DOHH2 (cell line): ENCODE results near the gene MAF.

Experiments
- H3F3A ChIP-seq: fragments of 200-600 bp; sonication (generic), shearing (Covaris generic); 2 replicates; pipeline ENCODE4 v1.6.0; 2016; ENCODE audit warnings: antibody characterized with exemption, mild to moderate bottlenecking; ENCODE audit not compliant: control insufficient read depth, insufficient read depth
- H3K27ac ChIP-seq: fragments of 200-600 bp; sonication (generic); 2 replicates; pipeline ENCODE4 v1.5.1; 2014; ENCODE audit warnings: low read depth, mild to moderate bottlenecking, low read length, moderate library complexity
- H3K27me3 ChIP-seq: fragments of 200-600 bp; sonication (generic); 2 replicates; pipeline ENCODE4 v1.6.1; 2014; ENCODE audit warnings: mild to moderate bottlenecking, low read length, mixed read lengths; ENCODE audit not compliant: control insufficient read depth
- H3K36me3 ChIP-seq: fragments of 200-600 bp; sonication (generic); 2 replicates; pipeline ENCODE4 v1.6.1; 2014; ENCODE audit warnings: mild to moderate bottlenecking, low read length, moderate library complexity, mixed read lengths; ENCODE audit not compliant: control insufficient read depth
- H3K4me1 ChIP-seq: fragments of 200-600 bp; sonication (generic); 2 replicates; pipeline ENCODE4 v1.6.1; 2014; ENCODE audit warnings: mild to moderate bottlenecking, low read length, mixed read lengths; ENCODE audit not compliant: control insufficient read depth
- H3K4me2 ChIP-seq: fragments of 200-600 bp; sonication (generic); 2 replicates; pipeline ENCODE4 v1.6.0; 2014; ENCODE audit warnings: mild to moderate bottlenecking, low read length, moderate library complexity
- H3K4me3 ChIP-seq: fragments of 200-600 bp; sonication (generic); 2 replicates; pipeline ENCODE4 v1.5.1; 2014; ENCODE audit warnings: mild to moderate bottlenecking, low read length, mixed read lengths
- H3K79me2 ChIP-seq: fragments of 200-600 bp; sonication (generic); 2 replicates; pipeline ENCODE4 v1.6.1; 2014; ENCODE audit warnings: mild to moderate bottlenecking, low read length, mixed read lengths; ENCODE audit not compliant: control insufficient read depth
- H3K9me2 ChIP-seq: fragments of 200-600 bp; sonication (generic); replicated peaks from 2 replicates; pipeline ENCODE4 v1.6.1; 2014; ENCODE audit warnings: mild to moderate bottlenecking, low read length, mixed read lengths; ENCODE audit not compliant: control insufficient read depth
- H3K9me3 ChIP-seq: fragments of 200-600 bp; sonication (generic); 2 replicates; pipeline ENCODE4 v1.6.1; 2014; ENCODE audit warnings: antibody characterized with exemption, low read length, mixed read lengths; ENCODE audit not compliant: control insufficient read depth, insufficient read depth
- H4K20me1 ChIP-seq: fragments of 200-600 bp; sonication (generic); 2 replicates; pipeline ENCODE4 v1.6.0; 2014; ENCODE audit warnings: low read depth, mild to moderate bottlenecking, antibody characterized with exemption, low read length, moderate library complexity; ENCODE audit not compliant: control insufficient read depth, insufficient read depth
- EZH2phosphoT487 ChIP-seq: fragments of 200-600 bp; sonication (generic); IDR thresholded peaks from 2 replicates; pipeline ENCODE4 v1.6.1; 2017; ENCODE audit warnings: borderline replicate concordance, mild to moderate bottlenecking, antibody characterized with exemption, low read length, moderate library complexity, mixed read lengths
- TF ChIP-seq, protein P1 (sequence below): fragments of 200-600 bp; sonication (generic); IDR thresholded peaks from one replicate; pipeline ENCODE4 v1.5.1; 2014; ENCODE audit warnings: antibody characterized with exemption, mild to moderate bottlenecking, low read depth, low read length; ENCODE audit not compliant: poor library complexity, severe bottlenecking

The MAF gene

DNA sequence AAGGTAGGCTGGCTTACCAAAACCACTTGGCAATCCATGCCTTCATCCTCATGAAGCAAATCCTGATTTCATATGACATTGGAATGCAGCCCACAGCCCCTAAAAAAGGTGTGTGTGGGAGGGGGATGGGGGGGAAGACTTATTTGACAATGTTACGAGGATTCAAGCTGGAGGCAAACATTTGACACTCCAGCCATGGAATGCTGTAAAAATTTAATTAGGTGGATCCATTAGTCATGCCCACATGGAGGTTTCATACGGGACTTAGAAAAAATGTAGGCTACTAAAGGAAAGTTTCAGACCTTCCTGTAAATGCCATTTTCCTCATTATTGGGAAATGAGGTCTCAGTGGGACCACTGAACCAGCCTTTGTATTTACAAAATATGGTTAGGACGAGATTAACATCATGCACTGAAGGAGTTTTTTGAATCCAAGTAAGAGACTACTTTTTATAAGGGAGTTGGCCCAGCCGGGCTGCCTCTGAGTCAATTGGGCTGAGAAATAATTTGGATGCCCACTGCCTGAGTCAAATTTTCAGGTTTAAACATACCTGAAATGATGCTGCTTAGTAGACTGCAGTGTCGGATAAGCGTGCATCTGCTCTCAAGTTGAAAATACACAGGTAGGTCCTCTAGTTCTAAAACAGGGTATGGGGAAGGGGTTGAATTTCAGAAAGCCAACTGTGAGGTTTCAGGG is 44.6 kb upstream of the MAF start:
- H3K27ac ChIP-seq: no peak overlapping the region

DNA sequence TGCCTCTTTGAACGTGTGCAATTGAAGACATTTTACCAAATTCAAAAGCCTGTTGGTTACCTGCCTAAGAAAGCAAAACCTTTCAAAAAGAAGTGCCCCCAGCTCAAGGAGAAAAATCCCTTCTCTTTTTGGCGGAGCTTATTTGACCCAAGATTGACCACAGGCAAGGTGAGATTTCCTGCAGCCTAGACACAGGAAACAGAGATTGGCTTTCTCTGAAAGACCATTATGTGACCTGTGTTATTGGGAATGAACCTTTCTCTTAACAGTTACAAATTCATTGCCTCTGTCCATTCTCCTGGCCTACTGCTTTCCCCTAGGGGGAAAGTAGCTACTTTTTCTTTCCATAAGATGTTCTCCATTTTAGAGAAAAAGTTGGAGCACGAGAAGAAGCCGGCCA is 42.1 kb upstream of the MAF start:
- H3K9me2 ChIP-seq: no peaks in the 10 kb centered on the region
- no peaks in the 10 kb centered on the region for H3F3A ChIP-seq
- no peaks in the 10 kb centered on the region for H3K27me3 ChIP-seq
- no peaks in the 10 kb centered on the region for H3K4me1 ChIP-seq
- H3K4me3 ChIP-seq: no peak overlapping the region
- TF ChIP-seq, protein P1, sequence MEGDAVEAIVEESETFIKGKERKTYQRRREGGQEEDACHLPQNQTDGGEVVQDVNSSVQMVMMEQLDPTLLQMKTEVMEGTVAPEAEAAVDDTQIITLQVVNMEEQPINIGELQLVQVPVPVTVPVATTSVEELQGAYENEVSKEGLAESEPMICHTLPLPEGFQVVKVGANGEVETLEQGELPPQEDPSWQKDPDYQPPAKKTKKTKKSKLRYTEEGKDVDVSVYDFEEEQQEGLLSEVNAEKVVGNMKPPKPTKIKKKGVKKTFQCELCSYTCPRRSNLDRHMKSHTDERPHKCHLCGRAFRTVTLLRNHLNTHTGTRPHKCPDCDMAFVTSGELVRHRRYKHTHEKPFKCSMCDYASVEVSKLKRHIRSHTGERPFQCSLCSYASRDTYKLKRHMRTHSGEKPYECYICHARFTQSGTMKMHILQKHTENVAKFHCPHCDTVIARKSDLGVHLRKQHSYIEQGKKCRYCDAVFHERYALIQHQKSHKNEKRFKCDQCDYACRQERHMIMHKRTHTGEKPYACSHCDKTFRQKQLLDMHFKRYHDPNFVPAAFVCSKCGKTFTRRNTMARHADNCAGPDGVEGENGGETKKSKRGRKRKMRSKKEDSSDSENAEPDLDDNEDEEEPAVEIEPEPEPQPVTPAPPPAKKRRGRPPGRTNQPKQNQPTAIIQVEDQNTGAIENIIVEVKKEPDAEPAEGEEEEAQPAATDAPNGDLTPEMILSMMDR: no peak
- no peak for TF ChIP-seq EZH2phosphoT487
- no peaks in the 10 kb centered on the region for H3K9me3 ChIP-seq
- no peaks in the 10 kb centered on the region for H3K36me3 ChIP-seq
- H4K20me1 ChIP-seq: no peaks in the 10 kb centered on the region
- no peak overlapping the region for H3K27ac ChIP-seq
- no peaks in the 10 kb centered on the region for H3K79me2 ChIP-seq
- H3K4me2 ChIP-seq: no peak overlapping the region

More for the DNA sequence above, 44.6 kb upstream of the MAF start:
- Histone ChIP-seq H3K9me3 (no peaks in the 10 kb centered on the region), H3F3A (no peaks in the 10 kb centered on the region), H3K36me3 (no peaks in the 10 kb centered on the region), H4K20me1 (no peaks in the 10 kb centered on the region), H3K4me3 (no peak overlapping the region), H3K27me3 (no peaks in the 10 kb centered on the region), H3K79me2 (no peaks in the 10 kb centered on the region), H3K4me2 (no peak overlapping the region), H3K9me2 (no peaks in the 10 kb centered on the region), H3K4me1 (no peaks in the 10 kb centered on the region)
- no peak for TF ChIP-seq EZH2phosphoT487
- TF ChIP-seq, protein P1: no peak

DNA sequence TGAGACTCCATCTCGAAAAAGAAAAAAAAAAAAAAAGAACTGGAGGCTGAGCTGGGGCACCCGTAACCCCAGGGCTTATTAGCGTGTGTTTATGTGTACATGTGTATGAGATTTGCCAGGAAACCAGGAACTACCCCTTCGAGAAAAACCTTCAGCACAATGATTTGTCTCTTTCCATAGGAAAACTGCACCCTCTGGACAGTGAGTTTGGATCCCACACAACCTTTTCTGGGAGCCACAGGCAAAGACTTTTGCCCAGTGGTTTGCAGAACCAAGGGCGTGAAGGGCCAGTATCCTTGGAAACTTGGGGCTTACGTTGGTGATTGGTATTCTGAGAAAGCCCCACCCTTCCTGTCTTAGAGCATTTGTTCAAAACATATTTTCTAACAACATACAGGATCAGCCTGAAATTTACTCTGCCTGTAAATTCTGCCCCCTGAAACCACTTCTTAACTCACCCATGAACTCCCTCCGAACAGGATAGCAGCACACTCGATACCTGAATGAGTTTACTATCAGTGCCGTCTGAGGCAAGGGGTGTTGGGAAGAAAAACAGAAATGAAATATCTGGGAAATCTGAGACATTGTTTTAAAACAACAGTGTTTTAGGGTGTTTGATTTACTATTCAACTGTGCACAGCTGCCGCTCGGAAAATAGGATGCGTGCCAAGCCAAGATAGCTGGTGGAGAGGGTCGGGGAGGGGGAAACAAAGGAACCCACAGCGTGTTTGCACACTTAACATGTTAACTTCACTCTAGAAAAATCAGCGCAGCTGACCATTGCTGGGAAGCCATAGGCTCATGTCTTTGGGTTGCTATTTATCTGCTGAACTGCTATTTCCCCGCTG is 40.2 kb upstream of the MAF start:
- H3K27ac ChIP-seq: no peak overlapping the region
- H3K9me2 ChIP-seq: no peaks in the 10 kb centered on the region
- no peak for TF ChIP-seq EZH2phosphoT487
- TF ChIP-seq, protein P1: no peak
- no peaks in the 10 kb centered on the region for H3K79me2 ChIP-seq
- H3K4me1 ChIP-seq: no peaks in the 10 kb centered on the region
- no peak overlapping the region for H3K4me2 ChIP-seq
- no peaks in the 10 kb centered on the region for H3K9me3 ChIP-seq
- H3F3A ChIP-seq: no peaks in the 10 kb centered on the region
- H3K4me3 ChIP-seq: no peak overlapping the region
- H4K20me1 ChIP-seq: no peaks in the 10 kb centered on the region
- no peaks in the 10 kb centered on the region for H3K27me3 ChIP-seq
- no peaks in the 10 kb centered on the region for H3K36me3 ChIP-seq
